ENCODE data around the gene FBF1.
"Not testable (repeated sequence)": the region's sequence is repeated elsewhere in the genome, so short reads cannot be mapped to it uniquely, and the experiment has no call there.

Gene FBF1

DNA sequence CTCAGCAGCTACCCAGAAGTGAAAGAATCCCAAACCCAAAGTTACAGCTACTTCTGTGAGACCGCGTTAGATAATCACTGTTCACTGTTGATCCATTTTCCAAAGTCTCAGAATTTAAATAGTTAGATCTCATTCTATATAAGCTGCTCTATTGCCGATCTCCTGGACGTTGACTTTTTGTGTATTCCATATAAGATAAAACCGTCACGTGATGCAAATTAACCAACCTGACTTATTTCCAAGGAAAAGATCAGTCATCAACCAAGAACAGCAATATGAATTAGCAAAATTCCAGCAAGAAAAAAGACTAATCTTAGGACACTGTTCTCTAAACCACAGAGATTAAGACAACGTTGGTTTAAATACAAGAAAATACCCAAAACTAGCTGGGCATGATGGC lies 29.8 kb upstream of the FBF1 start:
- TF ChIP-seq, protein P1, sequence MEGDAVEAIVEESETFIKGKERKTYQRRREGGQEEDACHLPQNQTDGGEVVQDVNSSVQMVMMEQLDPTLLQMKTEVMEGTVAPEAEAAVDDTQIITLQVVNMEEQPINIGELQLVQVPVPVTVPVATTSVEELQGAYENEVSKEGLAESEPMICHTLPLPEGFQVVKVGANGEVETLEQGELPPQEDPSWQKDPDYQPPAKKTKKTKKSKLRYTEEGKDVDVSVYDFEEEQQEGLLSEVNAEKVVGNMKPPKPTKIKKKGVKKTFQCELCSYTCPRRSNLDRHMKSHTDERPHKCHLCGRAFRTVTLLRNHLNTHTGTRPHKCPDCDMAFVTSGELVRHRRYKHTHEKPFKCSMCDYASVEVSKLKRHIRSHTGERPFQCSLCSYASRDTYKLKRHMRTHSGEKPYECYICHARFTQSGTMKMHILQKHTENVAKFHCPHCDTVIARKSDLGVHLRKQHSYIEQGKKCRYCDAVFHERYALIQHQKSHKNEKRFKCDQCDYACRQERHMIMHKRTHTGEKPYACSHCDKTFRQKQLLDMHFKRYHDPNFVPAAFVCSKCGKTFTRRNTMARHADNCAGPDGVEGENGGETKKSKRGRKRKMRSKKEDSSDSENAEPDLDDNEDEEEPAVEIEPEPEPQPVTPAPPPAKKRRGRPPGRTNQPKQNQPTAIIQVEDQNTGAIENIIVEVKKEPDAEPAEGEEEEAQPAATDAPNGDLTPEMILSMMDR (IDR thresholded peaks at IDR 0.05; ENCODE audit: insufficient read depth, low read length, missing control alignments) = no peak

DNA sequence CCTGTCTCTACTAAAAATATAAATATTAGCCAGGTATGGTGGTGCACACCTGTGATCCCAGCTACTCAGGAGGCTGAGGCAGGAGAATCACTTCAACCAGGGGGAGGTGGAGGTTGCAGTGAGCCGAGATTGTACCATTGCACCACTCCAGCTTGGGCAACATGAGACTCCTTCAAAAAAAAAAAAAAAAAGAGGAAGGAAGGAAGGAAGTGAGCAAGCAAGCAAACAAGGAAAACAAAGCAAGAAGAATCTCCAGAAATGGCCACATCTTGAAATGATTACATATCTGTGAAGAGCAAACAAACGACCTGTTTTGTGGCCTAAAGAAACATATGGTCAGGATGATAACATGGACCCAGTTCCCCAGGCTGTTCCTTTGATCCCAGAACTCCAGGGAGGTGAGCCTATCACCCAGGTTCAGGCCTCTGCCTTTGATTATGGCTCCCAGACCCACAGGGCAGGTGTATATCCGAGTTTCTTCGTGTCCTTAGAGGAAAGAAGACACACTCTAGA lies 29.2 kb upstream of the FBF1 start:
- no peak overlapping the region for H3K4me3 ChIP-seq (ENCODE audit: low read depth, low read length)
- TF ChIP-seq, protein P1 (IDR thresholded peaks at IDR 0.05; ENCODE audit: insufficient read depth, low read length, missing control alignments) = no peak
- POLR2A ChIA-PET = interaction anchor here (0.7 kb wide), 1 partner anchor 188 kb away, joined by 5 read pairs; no protein-coding TSS in a partner anchor
- CTCF ChIA-PET = no interaction called here
- no peak for DNase-seq (ENCODE audit: low read depth, low spot score)

More for the DNA sequence above, 29.8 kb upstream of the FBF1 start:
- H3K4me3 ChIP-seq (ENCODE audit: low read depth, low read length) = no peak overlapping the region
- POLR2A ChIA-PET = no interaction called here
- CTCF ChIA-PET = no interaction called here
- no peak for DNase-seq (ENCODE audit: low read depth, low spot score)

DNA sequence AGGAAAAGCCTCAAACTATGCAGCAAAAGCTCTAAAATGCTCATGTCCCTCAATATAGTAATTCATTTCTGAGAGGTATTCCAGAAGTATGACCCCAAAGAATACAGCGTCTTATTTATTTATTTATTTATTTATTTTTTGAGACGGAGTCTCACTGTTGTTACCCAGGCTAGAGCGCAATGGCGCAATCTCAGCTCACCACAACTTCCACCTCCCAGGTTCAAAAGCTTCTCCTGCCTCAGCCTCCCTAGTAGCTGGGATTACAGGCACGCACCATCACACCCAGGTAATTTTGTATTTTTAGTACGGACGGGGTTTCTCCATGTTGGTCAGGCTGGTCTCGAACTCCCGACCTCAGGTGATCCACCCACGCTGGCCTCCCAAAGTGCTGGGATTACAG lies 28.2 kb upstream of the FBF1 start:
- DNase-seq (ENCODE audit: low read depth, low spot score); H3K4me3 ChIP-seq (ENCODE audit: low read depth, low read length); POLR2A ChIA-PET: not testable (repeated sequence)
- CTCF ChIA-PET = interaction anchor here (0.7 to 1.3 kb wide), 3 partner anchors 10 to 216 kb away, joined by 3 to 4 read pairs (median 3); partner anchors contain the start of genes ACOX1, FBF1 and TEN1

DNA sequence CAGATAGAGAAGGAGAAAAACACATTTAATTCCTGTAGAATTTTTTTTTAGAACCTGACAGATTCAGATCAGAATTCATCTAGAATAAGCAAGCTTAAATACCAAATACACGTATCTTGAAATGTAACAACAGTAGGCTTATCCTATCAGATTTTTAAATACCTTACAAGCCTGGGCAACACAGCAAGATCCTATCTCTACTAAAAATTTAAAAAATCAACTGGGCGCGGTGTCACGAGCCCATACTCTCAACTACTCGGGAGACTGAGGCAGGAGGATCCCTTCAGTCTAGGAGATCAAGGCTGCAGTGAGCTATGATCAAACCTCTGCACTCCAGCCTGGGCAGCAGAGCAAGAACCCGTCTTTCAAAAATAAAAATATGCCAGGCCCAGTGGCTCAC lies 24.6 kb upstream of the FBF1 start:
- TF ChIP-seq, protein P1 (IDR thresholded peaks at IDR 0.05; ENCODE audit: insufficient read depth, low read length, missing control alignments) = no peak
- no peak for DNase-seq (ENCODE audit: low read depth, low spot score)
- ChIA-PET CTCF (interaction anchor here (0.8 to 2.0 kb wide), 3 partner anchors 10 to 49 kb away, joined by 3 to 4 read pairs (median 4); no protein-coding TSS in a partner anchor), POLR2A (interaction anchor here (0.7 kb wide), 1 partner anchor 13 kb away, joined by 3 read pairs; no protein-coding TSS in a partner anchor)
- no peak overlapping the region for H3K4me3 ChIP-seq (ENCODE audit: low read depth, low read length)

DNA sequence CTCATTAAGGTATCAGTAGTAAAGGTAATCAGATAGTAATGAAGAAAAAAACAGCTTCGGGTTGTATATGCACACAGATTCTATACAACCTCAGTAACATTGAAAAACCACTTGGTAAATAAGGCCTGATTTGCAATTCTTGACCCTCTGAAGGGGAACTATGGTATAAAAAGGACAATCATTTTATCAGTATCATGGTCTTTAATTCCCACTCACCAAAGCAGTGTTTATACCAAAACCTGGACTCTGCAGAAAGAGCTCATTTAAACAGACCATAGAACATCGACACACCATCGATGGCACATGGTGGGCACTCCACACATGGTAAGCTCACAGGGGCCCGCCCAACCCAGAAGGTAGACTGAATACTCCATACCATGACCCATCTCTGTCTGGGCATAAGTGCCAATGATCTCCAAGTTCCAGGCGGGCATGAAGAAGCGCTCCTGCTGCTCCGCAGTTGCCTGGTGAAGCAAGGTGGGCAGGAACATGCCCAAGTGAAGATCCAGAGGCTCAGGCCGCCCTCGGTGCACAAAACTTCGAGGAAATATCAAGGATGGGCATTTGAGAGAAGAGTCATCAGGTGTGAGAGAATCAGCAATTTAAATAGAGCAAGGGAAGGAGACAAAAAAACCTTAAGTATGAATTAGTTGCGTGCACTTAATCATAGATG lies 19.1 kb upstream of the FBF1 start:
- POLR2A ChIA-PET = no interaction called here
- no peak overlapping the region for H3K4me3 ChIP-seq (ENCODE audit: low read depth, low read length)
- CTCF ChIA-PET = interaction anchor here (0.6 to 2.6 kb wide), 8 partner anchors 14 to 320 kb away, joined by 3 to 9 read pairs (median 3); partner anchors contain the start of gene MRPL38
- TF ChIP-seq, protein P1 (IDR thresholded peaks at IDR 0.05; ENCODE audit: insufficient read depth, low read length, missing control alignments) = no peak
- no peak for DNase-seq (ENCODE audit: low read depth, low spot score)

DNA sequence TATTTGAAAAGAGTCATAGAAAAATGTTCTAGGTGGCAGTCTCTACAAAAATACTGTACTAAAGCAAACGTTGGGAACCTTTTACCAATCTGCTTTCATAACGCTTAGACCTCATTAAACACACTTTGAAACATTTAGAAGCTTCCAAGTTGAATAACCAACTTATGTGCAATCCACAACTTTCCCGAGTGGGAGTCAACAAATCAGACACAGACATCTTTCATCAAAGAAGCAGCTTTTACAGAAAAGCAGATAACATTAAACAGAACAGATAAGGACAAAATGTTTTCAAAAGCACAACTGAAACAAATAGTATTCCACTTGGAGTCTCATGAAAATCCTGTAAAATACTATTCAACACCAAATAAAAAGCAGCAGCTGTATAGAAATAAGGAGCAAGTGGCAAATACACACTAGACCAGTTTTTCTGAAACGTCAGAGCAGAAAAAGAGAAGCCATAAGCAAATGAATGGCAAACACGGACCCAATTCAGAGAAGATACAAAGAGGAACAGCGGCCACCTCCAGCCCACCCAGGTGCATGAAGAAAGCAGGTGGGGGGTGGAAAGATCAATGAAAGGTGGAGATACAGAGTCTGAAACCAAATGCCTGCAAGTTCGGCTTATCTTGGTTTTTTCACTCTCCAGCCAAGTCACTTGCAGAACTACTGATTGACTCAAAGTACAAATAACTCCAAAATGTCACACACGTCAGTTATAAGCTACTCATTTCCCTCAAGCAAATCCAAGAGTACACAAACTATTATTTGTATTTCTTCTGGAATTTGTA lies 18.4 kb upstream of the FBF1 start:
- no peak overlapping the region for H3K4me3 ChIP-seq (ENCODE audit: low read depth, low read length)
- TF ChIP-seq, protein P1 (IDR thresholded peaks at IDR 0.05; ENCODE audit: insufficient read depth, low read length, missing control alignments) = no peak
- POLR2A ChIA-PET = no interaction called here
- CTCF ChIA-PET = interaction anchor here (0.6 to 2.6 kb wide), 6 partner anchors 13 to 321 kb away, joined by 3 to 9 read pairs (median 4); partner anchors contain the start of gene MRPL38
- DNase-seq (ENCODE audit: low read depth, low spot score) = no peak
